HL-60/S4 treated with retinoic acid at 250 ng/mL for 4 days and 3 days (cell line): Measurements from ENCODE around the gene PNMA8C.
"Not testable (repeated sequence)": the region's sequence is repeated elsewhere in the genome, so short reads cannot be mapped to it uniquely, and the experiment has no call there.

Experiments used
- in situ Hi-C: fragments of 300-500 bp; cut with MboI; formaldehyde crosslinking; loops from 2 replicates; pipeline ENCODE4 v1.7.0; 2022; ENCODE audit warnings: low sequenced_read_pairs

Gene PNMA8C

DNA sequence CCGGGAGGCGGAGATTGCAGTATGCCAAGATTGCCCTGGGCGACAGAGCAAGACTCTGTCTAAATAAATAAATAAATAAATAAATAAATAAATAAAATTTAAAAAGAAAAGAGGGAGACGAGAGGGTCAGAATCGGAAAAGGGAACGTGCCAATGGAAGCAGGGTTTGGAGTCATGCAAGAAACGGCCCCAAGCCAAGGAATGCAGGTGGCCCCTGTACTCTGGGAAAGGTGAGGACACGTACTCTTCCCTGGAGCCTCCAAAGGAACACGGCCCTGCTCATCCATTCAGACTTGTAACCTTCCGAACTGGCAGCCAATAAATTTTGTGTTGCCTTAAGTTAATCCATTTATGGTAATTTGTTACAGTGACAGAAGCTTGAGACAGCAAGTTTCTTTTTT, 19.9 kb upstream of the PNMA8C start:
- in situ Hi-C loops, result no loop called here

DNA sequence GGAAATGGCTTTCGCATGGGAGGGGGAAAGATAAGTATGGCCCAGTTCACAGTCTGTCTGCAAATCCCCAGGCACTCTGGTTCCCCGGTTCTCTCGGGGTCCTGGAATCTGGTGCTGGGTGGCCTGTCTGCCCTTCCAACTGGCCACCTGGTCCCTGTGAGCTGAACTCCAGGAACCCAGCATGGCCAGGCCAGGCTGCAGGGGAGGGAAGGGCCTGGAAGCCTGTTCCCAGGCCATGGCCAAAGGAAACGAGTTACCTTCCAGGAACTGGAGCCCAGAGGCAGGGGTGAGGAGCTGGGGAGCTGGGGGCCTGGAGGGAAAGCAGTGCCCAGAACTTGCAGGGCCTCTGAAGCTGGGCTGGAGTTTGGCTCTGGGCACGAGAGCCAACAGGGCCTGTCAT, 19.1 kb upstream of the PNMA8C start:
- in situ Hi-C loops, result no loop called here

DNA sequence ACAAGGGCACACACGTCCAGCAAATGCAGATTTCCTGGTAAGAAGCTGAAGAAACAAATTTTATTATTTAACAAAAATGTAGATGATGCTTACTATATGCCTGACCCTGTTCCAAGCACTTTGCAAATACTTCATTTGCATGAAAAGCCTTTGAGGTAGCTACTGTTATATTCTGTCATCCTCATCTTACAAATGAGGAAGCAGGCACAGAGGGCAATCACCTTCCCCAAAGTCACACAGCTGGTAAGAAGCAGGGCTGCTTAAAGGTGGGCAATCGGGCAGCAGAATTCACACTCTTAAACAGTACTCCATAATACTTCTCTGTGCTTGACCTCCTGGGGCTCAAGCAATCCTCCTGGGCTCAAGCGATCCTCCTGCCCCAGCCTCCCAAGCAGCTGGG, 18.3 kb upstream of the PNMA8C start:
- in situ Hi-C loops, result no loop called here

DNA sequence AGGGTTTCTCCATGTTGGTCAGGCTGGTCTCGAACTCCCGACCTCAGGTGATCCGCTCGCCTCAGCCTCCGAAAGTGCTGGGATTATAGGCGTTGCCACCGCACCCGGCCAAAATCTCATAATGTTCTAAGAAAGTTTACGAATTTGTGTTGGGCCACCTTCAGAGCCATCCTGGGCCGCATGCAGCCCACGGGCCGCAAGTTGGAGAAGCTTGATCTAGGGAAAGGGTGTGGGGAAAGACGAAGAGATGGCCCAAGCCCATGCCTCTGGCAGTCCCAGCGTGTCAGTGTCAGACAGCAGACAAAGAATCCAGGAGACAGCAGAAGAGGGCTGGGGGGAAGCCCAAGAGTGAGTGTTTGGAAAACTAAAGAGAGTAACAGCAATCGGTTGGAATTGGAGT, 17.3 kb upstream of the PNMA8C start:
- in situ Hi-C loops, result no loop called here

DNA sequence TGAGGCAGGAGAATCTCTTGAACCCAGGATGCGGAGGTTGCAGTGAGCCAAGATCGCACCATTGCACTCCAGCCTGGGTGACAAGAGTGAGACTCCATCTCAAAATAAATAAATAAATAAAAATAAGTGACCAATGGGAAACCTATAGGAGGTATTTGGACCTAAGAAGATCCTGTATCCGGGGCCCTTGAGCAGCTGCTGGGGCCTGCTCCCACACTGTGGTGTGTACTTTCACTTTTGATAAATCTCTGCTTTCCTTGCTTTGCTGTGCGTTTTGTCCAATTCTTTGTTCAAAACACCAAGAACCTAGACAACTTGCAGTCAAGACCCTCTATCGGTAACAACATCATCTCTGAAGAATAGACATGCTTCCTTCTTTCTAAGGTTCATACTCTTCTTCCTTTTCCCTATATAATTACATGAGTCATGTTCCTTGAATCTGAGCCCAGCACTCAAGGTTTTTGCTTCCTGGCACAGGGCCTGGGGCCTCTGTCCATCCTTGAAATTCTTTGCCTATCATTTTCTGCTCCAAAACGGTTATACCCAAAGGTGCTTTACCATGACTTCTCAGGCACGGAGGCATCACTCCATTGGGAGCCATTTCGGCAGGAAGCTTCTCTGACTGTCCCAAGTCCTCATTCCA, 14.2 kb upstream of the PNMA8C start:
- in situ Hi-C loops, result no loop called here

DNA sequence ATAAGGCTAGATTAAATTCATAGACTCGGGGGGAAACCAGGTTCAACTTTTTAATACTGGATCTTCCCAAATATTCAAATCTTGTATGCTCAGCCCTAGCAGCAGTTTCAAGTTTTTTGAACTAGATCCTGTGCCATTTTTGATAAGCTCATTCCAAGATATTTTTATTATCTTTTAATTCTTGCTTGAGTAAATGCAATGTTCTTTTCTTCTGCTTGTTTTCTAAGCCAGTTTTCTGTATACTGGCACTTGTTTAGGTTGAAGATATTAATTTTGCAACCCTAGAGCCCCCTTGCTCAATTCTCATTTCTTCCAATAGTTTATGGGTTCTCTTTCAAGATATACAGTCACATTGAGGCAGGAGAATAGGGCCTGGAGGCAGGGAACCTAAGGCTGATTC, 13.1 kb upstream of the PNMA8C start:
- in situ Hi-C loops, result no loop called here

DNA sequence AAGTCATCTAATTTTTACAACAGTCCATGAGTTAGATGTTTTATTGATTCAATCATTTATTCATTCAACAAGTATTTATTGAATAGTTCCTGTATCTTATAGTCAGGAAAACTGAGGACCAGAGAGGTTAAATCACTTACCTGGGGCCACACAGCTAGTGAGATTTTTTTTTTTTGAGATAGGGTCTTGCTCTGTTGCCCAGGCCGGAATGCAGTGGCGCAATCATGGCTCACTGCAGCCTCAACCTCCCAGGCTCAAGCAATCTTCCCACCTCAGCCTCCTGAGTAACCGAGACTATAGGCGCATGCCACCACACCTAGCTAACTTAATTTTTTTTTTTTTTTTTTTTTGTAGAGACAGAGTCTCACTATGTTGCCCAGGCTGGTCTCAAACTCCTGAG, 7.0 kb upstream of the PNMA8C start:
- in situ Hi-C loops, result not testable (repeated sequence)

DNA sequence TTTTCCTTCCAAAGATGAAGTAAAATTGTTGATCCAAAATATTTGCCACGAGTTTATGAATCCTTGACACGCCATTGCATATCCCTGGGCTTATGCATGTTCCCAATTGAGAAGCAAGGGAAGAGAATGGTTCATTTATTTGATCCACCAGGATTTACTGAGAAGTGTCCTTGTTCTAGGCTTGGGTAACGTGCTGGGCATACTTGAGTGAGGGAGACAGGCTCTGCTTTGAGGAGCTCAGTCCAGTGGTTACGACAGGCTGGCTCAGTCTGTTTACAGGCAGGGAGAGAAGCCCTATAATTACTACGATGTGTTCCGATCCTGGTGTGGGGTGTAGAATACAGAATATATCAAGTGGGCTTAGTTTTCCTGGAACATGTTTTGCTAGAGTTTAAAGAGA, 6.3 kb upstream of the PNMA8C start:
- in situ Hi-C loops, result no loop called here

DNA sequence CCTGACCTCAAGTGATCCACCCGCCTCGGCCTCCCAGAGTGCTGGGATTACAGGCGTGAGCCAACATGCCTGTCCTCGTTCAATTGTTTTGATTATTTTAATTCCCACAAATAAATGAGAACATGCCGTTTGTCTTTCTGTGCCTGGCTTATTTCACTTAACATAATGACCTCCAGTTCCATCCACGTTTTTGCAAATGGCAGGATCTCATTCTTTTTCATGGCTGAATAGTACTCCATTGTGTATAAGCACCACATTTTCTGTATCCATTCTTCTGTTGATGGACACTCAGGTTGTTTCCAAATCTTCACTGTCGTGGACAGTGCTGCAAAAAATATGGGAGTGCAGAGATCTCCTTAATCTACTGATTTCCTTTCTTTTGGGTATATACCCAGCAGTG, 4.7 kb upstream of the PNMA8C start:
- in situ Hi-C loops, result not testable (repeated sequence)

DNA sequence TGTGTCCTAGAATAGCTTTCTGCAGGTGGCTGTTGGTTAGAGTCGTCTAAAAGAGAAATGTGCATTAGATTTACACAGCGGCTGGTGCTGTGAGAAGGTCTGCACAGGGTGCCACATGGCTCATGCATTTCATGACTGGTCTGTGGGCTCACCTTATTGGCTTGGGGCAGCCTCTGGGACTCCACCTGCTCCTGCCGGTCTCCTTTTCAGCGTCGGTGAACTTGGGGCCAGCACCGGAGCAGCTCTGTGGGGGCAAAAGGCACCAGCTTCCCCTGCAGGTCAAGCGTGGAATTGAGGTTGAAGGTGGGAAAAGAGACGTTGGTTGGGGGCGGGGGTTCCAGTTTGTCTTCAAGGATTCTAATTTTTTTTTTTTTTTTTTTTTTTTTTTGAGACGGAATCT, 3.1 kb upstream of the PNMA8C start:
- in situ Hi-C loops, result no loop called here

DNA sequence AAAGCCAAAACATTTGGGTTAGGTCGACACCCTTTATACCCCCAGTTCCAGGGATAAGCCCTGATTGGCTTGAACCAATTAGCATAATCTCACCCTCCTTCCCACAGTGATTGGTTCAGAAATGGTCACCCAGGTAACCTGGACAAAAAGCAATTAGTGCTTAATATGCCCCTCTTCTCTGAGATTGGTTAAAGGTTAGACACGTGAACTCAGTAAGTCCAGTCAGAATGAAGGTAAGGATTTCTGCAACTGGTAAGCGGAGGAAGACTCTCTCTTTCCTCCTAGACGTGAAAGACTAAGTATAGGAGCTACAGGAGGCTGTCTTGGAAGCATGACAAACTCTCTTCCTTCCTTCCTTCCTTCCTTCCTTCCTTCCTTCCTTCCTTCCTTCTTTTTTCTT, 1.3 kb upstream of the PNMA8C start:
- in situ Hi-C loops, result no loop called here

DNA sequence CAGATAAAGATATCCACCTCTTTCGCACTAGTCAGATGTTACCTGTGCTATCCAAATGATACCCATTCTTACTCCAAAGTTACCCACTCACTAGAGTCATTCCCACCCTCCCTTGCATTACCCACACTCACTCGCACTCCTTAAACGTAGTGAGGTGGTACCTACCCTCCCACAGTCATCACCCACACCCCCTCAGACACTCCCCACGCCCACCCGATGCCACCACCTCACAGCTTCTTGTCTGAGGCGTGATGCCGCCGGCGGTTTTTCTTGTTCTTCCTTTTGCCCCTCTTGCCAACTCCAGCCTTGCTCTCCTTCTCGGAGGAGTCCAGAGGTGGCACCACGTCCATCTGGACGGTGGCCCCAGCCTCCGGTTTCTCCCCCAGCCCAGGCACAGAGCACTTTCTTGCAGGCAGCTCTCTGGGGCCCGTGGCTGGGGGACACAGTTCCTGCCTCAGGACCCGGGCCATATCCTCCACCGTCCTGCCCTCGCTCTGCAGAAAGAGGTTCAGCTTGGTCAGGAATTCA, 1.2 kb downstream of the PNMA8C start:
- in situ Hi-C loops, result no loop called here

DNA sequence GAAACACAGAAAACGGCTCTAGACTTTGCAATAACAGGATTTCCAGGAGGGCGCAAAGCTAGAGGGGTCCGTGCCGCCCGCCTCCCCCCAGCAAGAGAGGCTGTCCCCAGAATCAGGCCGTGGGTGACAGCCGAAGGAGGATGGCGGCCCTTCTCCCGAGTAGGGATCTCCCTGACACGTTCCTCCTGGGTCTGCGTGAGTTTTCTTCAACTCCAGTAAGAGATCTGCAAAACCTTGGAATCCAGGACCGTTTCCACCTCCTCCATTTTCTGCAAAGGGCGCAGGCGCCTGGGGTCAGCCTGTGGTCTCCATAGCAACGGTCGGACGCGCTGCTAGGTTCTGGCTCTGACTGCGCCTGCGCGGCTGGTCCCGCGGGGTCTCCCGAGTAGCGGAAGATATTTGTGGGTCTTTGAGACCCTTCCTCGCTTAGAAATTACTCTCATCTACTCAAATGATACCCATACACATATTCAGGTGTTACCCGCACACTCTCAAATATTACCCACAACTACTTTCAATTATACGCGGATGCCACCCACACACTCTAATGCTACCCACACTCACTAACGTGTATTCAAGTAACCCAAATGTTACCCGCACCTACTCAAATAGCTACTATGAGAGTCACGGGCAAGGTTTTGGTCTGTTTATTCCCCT, 2.1 kb downstream of the PNMA8C start:
- in situ Hi-C loops, result no loop called here

DNA sequence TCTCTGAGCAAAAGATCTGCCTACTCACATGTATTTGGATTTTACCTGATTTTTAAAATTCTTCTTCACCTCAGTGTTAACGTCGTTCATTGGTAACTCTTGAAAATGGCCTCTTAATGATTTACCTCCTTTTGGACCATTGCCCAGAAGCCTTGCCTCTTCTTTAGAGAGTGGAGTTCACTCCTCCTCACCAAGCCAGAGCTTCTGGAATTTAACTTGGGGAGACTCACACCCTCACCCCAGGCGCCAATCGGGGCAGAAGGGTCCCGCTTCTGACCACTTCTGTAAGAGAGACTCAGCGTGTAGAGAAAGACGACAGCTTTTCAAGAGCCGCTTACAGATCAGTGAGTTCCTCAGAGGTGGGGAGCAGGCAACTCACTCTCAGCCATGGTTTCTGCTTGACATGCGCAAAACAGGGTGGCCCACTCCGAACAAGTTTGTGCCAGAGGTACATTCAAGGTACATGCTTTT, 2.7 kb downstream of the PNMA8C start:
- in situ Hi-C loops, result no loop called here

DNA sequence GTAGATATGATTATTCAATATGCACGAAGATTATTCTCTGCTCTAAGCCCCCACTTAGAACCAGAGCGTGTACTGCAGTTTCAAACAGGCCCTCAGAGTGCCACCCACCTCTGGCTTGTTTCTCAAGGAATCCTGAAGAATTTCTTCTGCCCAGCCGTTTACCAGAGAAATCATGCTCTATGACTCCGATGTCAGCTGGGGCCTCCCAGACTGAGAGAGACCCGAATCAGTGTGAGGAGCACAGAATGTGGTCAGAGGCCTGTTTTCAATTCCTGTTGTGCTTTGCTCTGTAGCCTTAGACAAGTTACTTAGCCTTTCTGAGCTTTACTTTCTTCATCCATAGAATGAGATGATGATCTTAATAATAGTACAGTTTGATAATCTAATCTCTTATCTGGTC, 5.5 kb downstream of the PNMA8C start:
- in situ Hi-C loops, result no loop called here

DNA sequence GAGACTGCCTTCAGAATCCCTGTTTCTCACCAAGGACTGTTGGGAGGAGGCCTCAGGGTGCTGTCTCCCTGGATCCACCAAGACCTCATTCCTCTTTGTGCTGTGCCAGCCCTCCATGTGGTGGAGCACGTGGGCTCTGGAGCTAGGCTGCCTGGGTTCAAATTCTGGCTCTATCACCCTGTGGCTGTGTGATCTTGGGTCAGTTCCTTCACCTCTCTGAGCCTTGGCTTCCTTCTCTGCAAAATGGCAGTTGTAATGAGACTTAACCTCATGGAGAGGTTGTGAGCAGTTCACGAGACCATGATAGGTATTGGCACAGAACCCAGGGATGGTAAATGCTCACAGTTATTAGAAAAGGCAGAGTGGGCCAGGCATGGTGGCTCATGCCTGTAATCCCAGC, 6.4 kb downstream of the PNMA8C start:
- in situ Hi-C loops, result no loop called here

DNA sequence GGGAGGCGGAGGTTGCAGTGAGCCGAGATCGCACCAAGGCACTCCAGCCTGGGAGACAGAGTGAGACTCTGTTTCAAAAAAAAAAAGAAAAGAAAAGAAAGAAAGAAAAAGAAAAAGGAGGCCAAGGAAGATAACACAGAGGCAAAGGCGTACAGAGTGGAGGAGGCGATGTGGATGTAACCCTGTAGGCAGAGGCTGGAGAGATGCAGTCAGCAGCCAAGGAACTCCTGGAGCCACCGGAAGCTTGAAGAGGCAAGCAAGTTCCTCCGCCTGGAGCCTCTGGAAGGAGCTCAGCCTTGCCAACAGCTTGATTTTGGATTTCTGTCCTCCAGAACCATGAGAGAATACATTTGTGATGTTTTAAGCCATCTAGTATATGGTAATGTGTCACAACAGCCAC, 8.7 kb downstream of the PNMA8C start:
- in situ Hi-C loops, result no loop called here

DNA sequence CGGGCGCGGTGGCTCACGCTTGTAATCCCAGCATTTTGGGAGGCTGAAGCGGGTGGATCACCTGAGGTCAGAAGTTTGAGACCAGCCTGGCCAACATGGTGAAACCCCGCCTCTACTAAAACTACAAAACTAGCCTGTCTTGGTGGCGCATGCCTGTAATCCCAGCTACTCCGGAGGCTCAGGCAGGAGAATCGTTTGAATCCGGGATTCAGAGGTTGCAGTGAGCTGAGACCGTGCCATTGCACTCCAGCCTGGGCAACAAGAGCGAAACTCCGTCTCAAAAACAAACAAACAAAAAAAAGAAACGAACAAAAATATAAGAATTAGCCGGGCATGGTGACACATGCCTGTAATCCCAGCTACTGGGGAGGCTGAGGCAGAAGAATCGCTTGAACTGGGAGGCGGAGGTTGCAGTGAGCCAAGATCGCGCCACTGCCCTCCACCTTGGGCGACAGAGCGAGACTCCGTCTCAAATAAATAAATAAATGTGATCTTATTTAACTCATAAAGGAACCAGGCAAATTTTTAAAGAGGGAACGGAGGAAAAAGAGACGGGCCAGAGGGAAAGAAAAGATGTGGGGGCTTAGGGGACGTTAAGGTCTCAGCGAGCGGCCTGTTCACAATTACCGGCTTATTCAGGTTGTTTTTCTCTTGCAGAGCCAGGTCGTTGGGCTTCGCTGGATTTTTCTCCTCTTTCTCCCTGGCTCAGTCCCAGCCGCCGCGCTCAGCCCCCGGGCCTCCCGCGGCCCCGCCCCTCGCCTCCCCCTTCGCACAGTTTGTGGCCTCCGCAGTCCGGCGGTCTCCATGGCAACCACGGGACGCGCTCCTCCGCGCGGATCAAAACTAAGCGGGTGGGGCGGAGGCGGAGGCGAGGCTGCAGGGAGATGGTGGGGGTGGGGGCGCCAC, 12.7 kb downstream of the PNMA8C start:
- in situ Hi-C loops, result not testable (repeated sequence)

DNA sequence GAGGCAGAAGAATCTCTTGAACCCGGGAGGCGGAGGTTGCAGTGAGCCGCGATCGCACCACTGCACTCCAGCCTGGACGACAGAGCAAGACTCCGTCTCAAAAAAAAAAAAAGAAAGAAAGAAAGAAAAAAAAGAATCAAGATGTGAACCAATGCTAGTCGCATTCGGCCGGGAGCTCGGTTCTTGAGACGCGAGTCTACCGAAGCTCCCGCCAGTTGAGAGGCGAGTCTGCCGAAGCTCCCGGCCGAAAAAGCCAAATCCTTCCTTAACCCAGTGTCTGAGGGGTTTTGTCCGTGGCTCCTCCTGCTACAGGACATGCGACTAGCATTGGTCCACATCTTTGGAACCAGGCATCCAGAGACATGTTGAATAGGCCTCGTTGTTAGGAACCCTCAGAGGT, 13.8 kb downstream of the PNMA8C start:
- in situ Hi-C loops, result not testable (repeated sequence)

DNA sequence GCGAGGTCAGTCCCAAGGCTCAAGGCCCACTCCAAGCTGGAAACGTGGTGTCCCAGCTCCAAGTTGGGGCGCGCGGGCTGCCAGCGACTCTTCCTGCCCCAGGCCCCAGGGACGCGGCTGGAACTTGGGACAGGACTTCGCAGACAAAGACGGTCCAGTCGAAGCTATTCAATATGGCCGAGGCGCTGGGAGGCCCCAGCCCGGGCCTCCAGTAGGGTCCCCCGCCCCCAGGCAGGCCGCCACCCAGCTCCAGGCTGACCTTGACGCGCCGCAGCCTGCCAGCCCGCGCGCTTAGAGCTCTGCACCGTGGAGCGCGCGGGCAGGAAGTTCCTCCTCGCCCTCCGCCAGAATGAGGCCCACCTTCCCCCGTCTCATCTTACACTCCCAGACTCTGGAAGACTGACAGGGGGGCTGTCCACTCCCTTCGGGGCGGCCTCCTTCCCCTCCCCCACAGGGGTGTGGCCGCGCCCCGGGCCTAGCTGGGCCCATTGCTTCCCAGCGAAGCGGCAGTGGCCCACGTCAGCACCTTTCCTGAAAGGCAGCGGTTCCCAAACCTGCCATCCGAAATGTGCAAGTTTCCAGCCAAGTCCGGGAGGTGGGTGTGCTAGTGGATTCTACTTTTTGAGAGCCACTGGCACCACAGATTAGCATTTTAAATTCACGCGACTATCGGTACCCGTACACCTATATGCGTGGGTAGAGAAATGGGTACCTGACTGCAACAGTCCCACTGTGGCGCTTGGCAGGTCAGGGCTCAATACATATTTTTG, 15.3 kb downstream of the PNMA8C start, which contains the start of gene CCDC8:
Gene CCDC8, minus strand, starts transcription at position 303 of the 770 bp plus-strand sequence. CDS start 754 bp downstream, outside the sequence.
- in situ Hi-C loops, result no loop called here
